ENCODE results near the gene EPN3.

The EPN3 gene

DNA sequence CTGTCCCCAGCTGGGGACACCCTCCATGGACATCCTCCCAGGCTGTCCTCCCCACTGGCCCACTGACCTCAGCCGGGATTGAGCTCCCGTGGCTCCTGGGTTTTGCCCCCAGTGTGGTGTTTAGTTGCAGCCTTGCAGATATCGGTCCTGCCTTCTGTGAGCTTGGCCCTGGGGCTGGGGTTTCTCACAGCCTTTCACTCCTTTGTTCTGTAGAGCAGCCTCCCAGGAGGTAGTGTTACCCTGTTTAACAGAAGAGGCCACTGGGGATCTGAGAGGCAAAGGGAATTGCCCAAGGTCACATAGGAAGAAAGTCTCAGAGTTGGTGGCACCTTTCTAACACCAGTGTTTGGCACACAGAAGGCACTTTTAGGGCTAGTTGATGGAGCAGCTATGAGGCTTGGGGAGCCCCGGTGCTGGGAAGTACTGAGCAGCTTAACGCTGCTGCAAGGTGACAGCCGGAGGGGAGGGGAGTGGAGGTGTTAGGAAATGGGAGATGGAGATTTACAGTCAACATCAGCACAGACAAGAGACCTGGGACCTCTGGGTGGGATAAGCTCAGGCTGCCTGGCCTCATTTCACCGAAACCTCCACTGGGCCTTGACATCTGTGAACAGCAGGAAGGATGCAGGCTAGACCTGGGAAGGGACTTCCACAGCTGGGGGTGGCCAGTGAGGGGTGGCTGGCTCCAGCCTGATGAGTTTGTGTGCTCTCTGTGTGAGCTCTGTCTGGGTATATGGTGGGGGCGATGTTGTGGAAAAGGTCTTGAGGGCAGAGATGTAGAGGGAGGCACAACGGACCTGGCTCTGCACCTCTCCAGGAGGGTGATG is 54.1 kb downstream of the EPN3 start:
- DNase-seq (ENCODE audit: insufficient read length, low spot score) (no peak), FAIRE-seq (no peak)
- TF ChIP-seq PAX5 (IDR thresholded peaks at IDR 0.05; ENCODE audit: insufficient read depth, low read length, severe bottlenecking) (no peak), POLR2AphosphoS5 (IDR thresholded peaks at IDR 0.05; ENCODE audit: low read depth, low read length) (no peak)

DNA sequence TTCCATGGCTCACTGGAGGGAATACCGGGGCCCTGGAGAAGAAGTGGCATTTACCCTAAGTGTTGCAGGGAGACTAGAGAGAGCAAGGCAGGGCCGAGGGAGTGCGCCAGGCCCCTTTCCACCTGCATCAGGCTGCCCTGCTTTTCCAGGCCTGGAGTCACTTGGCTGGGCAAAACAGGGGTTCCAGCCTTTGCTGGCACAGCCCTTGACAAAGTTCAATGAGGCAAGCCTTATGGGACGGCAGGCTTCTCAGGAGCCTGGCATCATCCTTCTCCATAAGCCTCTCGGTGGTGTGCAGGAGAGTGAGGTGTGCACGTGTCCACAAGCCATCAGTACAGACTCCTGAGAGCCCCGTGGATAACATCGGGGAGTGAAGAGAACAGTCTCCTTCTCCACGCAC is 55.0 kb downstream of the EPN3 start:
- TF ChIP-seq PAX5 (IDR thresholded peaks at IDR 0.05; ENCODE audit: insufficient read depth, low read length, severe bottlenecking) (no peak), POU2F2 (IDR thresholded peaks at IDR 0.05; ENCODE audit: low read depth, low read length) (no peak), POLR2AphosphoS5 (IDR thresholded peaks at IDR 0.05; ENCODE audit: low read depth, low read length) (no peak), SPI1 (IDR thresholded peaks at IDR 0.05; ENCODE audit: low read depth, low read length) (no peak), TAF1 (IDR thresholded peaks at IDR 0.05; ENCODE audit: low read depth, low read length) (no peak), POLR2A (IDR thresholded peaks at IDR 0.05; ENCODE audit: low read depth, low read length) (no peak)
- no peak for DNase-seq (ENCODE audit: insufficient read length, low spot score)
- FAIRE-seq = no peak

DNA sequence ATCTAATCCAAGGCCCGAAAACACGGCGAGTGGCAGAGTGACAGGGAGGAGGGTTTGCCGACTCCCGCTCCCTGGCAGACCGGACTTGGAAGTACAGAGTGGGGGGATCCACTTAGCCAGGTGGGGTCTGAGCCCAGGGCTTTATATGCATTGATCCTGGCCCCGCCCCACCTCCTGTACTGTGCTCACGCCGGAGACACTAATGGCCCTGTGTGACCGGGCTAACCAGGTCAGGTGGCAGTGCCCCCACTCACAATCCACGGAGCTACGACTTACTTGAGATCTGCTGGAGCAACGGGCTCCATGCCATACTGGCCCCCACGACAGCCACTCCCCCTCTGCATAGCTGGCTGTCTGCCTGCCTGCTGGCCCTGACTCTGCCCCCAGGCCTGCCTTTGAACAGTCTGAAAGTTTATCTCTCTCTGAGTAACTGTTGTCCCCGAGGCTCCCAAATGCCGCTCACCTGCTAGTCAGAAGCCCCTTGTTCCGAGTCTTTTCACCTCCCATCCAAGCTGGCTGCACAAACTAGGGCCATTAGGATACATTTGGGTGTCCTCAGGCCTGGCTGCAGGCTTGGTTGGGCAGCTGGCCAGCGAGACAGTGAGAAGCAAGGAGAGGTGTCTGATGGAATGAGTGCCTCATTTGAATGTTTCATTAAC is 56.0 kb downstream of the EPN3 start:
- no peak for FAIRE-seq
- DNase-seq (ENCODE audit: insufficient read length, low spot score) = no peak
- TF ChIP-seq POLR2AphosphoS5 (IDR thresholded peaks at IDR 0.05; ENCODE audit: low read depth, low read length) (no peak), POU2F2 (IDR thresholded peaks at IDR 0.05; ENCODE audit: low read depth, low read length) (no peak), TAF1 (IDR thresholded peaks at IDR 0.05; ENCODE audit: low read depth, low read length) (no peak), PAX5 (IDR thresholded peaks at IDR 0.05; ENCODE audit: insufficient read depth, low read length, severe bottlenecking) (no peak), POLR2A (IDR thresholded peaks at IDR 0.05; ENCODE audit: low read depth, low read length) (no peak), SPI1 (IDR thresholded peaks at IDR 0.05; ENCODE audit: low read depth, low read length) (no peak)

DNA sequence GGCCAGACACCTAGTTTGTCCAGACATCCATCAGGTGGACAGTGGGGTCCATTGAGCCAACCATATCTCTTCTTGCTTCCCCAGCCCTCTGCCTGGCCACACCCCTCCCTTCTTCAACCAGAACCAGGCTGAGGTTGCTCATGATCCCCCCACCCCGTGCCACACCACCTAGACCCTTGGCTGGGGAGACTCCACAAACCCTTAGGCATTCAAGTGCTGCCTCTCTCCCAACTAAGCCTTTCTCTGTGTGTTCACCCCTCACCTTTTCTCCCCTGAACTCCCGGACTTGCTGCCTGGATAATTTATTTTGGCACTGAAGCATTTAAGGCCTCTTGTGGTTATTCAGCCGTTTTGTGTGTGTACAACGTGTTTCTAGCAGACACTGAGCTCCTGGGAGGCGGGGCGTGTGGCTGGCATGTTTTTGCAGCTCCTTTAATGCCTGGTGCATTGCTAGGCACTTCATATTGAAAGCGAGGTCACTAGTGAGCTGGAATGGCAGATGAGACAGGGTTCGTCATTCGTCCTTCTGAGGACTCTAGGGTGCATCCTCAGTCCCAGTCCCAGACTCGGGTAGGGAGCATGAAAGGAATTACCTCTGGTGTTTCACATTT is 56.7 kb downstream of the EPN3 start:
- FAIRE-seq = no peak

DNA sequence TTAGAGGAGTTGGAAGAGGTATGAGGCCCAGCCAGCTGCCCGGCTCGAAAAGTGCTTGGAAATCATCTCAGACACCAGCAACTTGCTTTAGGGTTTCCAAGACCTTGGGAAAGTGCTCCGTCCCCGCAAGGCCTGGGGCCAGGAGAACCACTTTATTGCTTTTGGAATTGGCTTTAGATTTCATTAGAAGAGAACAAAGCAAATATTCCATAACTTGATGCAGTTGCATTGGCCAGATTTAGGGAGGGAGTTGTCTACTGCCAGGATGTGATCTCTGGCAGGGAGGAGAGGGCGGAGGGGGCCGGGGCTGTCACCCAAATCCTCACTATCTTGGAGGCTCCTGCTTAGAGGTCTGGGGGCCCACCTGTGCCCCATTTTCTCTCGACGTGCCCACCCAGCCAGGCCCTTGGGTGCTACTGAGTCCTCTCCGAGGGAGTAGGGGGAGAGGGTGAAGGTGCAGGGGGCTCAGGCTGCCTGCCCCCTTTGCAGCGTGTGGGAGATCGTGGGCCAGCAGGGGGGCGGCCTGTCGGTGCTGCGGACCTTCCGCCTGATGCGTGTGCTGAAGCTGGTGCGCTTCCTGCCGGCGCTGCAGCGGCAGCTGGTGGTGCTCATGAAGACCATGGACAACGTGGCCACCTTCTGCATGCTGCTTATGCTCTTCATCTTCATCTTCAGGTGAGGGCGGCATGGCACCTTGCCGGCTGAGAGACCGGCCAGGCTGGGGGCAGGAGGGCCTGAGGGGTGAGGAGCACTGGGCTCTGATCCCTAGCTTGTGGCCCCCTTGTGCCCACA is 58.6 kb downstream of the EPN3 start:
- TF ChIP-seq POU2F2 (IDR thresholded peaks at IDR 0.05; ENCODE audit: low read depth, low read length) (no peak), TAF1 (IDR thresholded peaks at IDR 0.05; ENCODE audit: low read depth, low read length) (no peak), PAX5 (IDR thresholded peaks at IDR 0.05; ENCODE audit: insufficient read depth, low read length, severe bottlenecking) (no peak), SPI1 (IDR thresholded peaks at IDR 0.05; ENCODE audit: low read depth, low read length) (no peak), POLR2A (IDR thresholded peaks at IDR 0.05; ENCODE audit: low read depth, low read length) (no peak), POLR2AphosphoS5 (IDR thresholded peaks at IDR 0.05; ENCODE audit: low read depth, low read length) (no peak)
- DNase-seq (ENCODE audit: insufficient read length, low spot score) (no peak), FAIRE-seq (no peak)

More for the DNA sequence above, 56.7 kb downstream of the EPN3 start:
- TF ChIP-seq POLR2A (IDR thresholded peaks at IDR 0.05; ENCODE audit: low read depth, low read length) = no peak
- no peak for TF ChIP-seq SPI1 (IDR thresholded peaks at IDR 0.05; ENCODE audit: low read depth, low read length)
- no peak for TF ChIP-seq TAF1 (IDR thresholded peaks at IDR 0.05; ENCODE audit: low read depth, low read length)
- TF ChIP-seq POU2F2 (IDR thresholded peaks at IDR 0.05; ENCODE audit: low read depth, low read length) = no peak
- no peak for TF ChIP-seq PAX5 (IDR thresholded peaks at IDR 0.05; ENCODE audit: insufficient read depth, low read length, severe bottlenecking)
- no peak for TF ChIP-seq POLR2AphosphoS5 (IDR thresholded peaks at IDR 0.05; ENCODE audit: low read depth, low read length)
- no peak for DNase-seq (ENCODE audit: insufficient read length, low spot score)

DNA sequence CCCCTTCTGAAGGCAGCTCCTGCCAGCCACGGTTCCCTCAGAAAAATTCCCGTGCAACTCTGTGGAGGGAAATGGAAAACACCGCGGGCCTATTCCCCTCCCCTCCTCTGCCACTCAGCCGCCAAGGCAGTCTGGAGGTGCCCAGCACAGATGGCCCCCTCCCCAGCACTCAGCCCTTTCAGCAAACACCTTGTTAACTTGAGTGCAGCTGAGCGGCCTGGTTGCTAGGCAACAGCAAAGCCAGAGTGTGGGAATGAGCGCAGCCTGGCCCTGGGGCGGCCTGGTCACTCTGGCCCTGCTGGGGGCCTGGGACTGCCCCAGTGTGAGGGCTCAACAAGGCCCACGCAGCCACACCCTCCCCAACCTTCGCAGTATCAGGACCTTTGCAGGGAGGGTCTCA is 60.8 kb downstream of the EPN3 start:
- FAIRE-seq (no peak), DNase-seq (ENCODE audit: insufficient read length, low spot score) (no peak)
- TF ChIP-seq POLR2A (IDR thresholded peaks at IDR 0.05; ENCODE audit: low read depth, low read length) = no peak
- TF ChIP-seq PAX5 (IDR thresholded peaks at IDR 0.05; ENCODE audit: insufficient read depth, low read length, severe bottlenecking) = no peak
- TF ChIP-seq TAF1 (IDR thresholded peaks at IDR 0.05; ENCODE audit: low read depth, low read length) = no peak
- no peak for TF ChIP-seq POLR2AphosphoS5 (IDR thresholded peaks at IDR 0.05; ENCODE audit: low read depth, low read length)
- no peak for TF ChIP-seq SPI1 (IDR thresholded peaks at IDR 0.05; ENCODE audit: low read depth, low read length)
- TF ChIP-seq POU2F2 (IDR thresholded peaks at IDR 0.05; ENCODE audit: low read depth, low read length) = no peak
